ENCODE results near the gene AFG1L.

Gene AFG1L

GRCh38 chr6:108274546-108274945 is 20.3 kb upstream of the AFG1L start:
- in situ Hi-C loops (cut with MboI; ENCODE audit: low pct_unique_long_range_greater_than_20kb, low sequenced_read_pairs, unreplicated experiment): no loop called here
- no peak for TF ChIP-seq CTCF (IDR thresholded peaks at IDR 0.05; ENCODE audit: extremely low read depth, insufficient read depth, missing control alignments)
- DNase-seq (ENCODE audit: low spot score): no peak

GRCh38 chr6:108275976-108276375 is 18.9 kb upstream of the AFG1L start:
- TF ChIP-seq CTCF (IDR thresholded peaks at IDR 0.05; ENCODE audit: extremely low read depth, insufficient read depth, missing control alignments): no peak
- no peak for DNase-seq (ENCODE audit: low spot score)
- in situ Hi-C loops (cut with MboI; ENCODE audit: low pct_unique_long_range_greater_than_20kb, low sequenced_read_pairs, unreplicated experiment): no loop called here

GRCh38 chr6:108277295-108277694 is 17.6 kb upstream of the AFG1L start:
- no peak for TF ChIP-seq CTCF (IDR thresholded peaks at IDR 0.05; ENCODE audit: extremely low read depth, insufficient read depth, missing control alignments)
- no peak for DNase-seq (ENCODE audit: low spot score)
- in situ Hi-C loops (cut with MboI; ENCODE audit: low pct_unique_long_range_greater_than_20kb, low sequenced_read_pairs, unreplicated experiment): no loop called here

GRCh38 chr6:108277831-108278230 is 17.0 kb upstream of the AFG1L start:
- no peak for DNase-seq (ENCODE audit: low spot score)
- in situ Hi-C loops (cut with MboI; ENCODE audit: low pct_unique_long_range_greater_than_20kb, low sequenced_read_pairs, unreplicated experiment): no loop called here
- TF ChIP-seq CTCF (IDR thresholded peaks at IDR 0.05; ENCODE audit: extremely low read depth, insufficient read depth, missing control alignments): no peak

- TF ChIP-seq CTCF (IDR thresholded peaks at IDR 0.05; ENCODE audit: extremely low read depth, insufficient read depth, missing control alignments): no peak
- in situ Hi-C loops (cut with MboI; ENCODE audit: low pct_unique_long_range_greater_than_20kb, low sequenced_read_pairs, unreplicated experiment): no loop called here
Measured at GRCh38 chr6:108285381-108285780, 9.5 kb upstream of the AFG1L start.

GRCh38 chr6:108286366-108286765 is 8.5 kb upstream of the AFG1L start:
- TF ChIP-seq CTCF (IDR thresholded peaks at IDR 0.05; ENCODE audit: extremely low read depth, insufficient read depth, missing control alignments): no peak
- in situ Hi-C loops (cut with MboI; ENCODE audit: low pct_unique_long_range_greater_than_20kb, low sequenced_read_pairs, unreplicated experiment): no loop called here
- no peak for DNase-seq (ENCODE audit: low spot score)

More at GRCh38 chr6:108285381-108285780, 9.5 kb upstream of the AFG1L start:
- no peak for DNase-seq (ENCODE audit: low spot score)

- DNase-seq (ENCODE audit: low spot score): no peak
- TF ChIP-seq CTCF (IDR thresholded peaks at IDR 0.05; ENCODE audit: extremely low read depth, insufficient read depth, missing control alignments): no peak
- in situ Hi-C loops (cut with MboI; ENCODE audit: low pct_unique_long_range_greater_than_20kb, low sequenced_read_pairs, unreplicated experiment): no loop called here
Measured at GRCh38 chr6:108287373-108287772, 7.5 kb upstream of the AFG1L start.

Measured in GM13977 (cell line).